ENCODE data around the gene PABPN1L.

Gene PABPN1L

DNA sequence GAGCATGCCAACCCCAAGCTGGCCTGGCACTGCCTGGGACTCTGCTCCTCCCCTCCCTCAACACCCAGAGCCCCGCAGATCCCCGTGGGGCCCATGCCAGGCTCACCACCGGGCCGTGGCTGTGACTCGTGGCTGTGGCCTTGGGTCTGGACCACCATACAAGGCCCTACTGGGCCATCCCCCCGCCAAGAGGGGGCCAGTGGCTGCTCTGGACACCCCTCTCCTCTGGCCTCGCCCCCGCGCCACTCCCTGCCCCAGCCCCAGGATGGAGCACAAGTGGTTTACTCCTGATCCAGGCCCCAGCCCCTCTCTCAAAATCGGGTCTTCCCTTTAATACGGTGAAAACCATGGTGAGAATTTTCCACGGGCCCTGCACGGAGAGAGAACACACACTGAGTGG, 3.0 kb downstream of the PABPN1L start:
- TF ChIP-seq CTCF (IDR thresholded peaks at IDR 0.05; ENCODE audit: borderline replicate concordance, control extremely low read depth, extremely low read depth, insufficient read depth, missing control alignments) = no peak
- no peak for DNase-seq (ENCODE audit: low spot score)
- in situ Hi-C loops (cut with MboI; ENCODE audit: low sequenced_read_pairs, unreplicated experiment) = no loop called here

- no peak for DNase-seq (ENCODE audit: low spot score)
- in situ Hi-C loops (cut with MboI; ENCODE audit: low sequenced_read_pairs, unreplicated experiment) = no loop called here
These were observed 3.5 kb downstream of the PABPN1L start for GRCh38 chr16:88862968-88863367.

DNA sequence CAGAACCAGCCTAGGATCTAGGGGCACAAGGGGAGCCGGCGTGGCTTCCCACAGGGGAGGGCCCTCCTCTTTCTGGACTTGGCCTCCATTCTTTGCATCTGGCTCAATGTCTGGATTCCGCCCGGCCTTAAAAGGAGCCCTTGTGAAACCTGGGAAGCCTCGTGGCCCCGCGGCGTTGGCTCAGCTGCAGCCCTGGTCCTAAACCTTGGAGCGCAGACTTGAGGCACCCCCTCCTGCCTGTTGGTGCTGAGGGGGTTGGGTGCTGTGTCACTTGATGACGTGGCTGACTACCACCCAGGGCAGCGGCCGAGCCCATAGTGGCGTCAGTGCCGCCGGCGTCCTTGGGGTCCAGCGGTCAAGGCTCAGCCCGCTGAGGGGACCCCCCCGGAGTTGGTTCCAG, 5.1 kb downstream of the PABPN1L start:
- no peak for TF ChIP-seq CTCF (IDR thresholded peaks at IDR 0.05; ENCODE audit: borderline replicate concordance, control extremely low read depth, extremely low read depth, insufficient read depth, missing control alignments)
- DNase-seq (ENCODE audit: low spot score) = no peak
- in situ Hi-C loops (cut with MboI; ENCODE audit: low sequenced_read_pairs, unreplicated experiment) = no loop called here

More at GRCh38 chr16:88862968-88863367, 3.5 kb downstream of the PABPN1L start:
- TF ChIP-seq CTCF (IDR thresholded peaks at IDR 0.05; ENCODE audit: borderline replicate concordance, control extremely low read depth, extremely low read depth, insufficient read depth, missing control alignments) = no peak

GRCh38 chr16:88859381-88860091, 6.9 kb downstream of the PABPN1L start:
- DNase-seq (ENCODE audit: low spot score) = no peak
- TF ChIP-seq CTCF (IDR thresholded peaks at IDR 0.05; ENCODE audit: borderline replicate concordance, control extremely low read depth, extremely low read depth, insufficient read depth, missing control alignments) = no peak
- in situ Hi-C loops (cut with MboI; ENCODE audit: low sequenced_read_pairs, unreplicated experiment) = no loop called here

DNA sequence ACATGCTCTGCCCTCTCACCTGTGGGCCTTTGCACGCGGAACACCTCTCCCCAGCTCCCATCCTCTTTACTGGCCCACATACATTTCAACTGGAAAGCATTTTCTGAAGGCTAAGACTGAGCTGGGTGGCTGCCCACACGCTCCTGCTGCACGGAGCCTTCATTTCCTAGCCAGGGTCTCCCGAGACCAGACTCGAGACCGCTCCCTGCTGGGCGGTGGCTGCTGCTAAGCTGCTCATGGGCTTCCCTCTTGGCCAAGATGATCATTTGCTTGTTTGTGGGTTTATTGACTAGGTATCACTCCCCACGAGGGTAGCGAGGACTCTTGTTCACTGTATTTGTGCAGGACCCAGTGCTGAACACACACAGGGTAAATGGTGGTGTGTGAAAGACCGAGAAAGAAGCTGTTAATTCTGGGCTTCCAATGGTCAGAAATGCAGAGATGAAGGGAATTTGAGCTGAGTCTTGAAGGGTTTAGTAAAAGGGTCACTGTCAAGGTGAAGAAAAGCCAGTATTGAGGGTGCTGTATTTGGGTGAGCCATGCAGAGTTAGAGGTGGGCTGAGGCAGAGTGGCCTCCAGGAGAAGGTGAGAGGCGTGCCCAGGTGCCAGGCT, 8.6 kb downstream of the PABPN1L start:
- in situ Hi-C loops (cut with MboI; ENCODE audit: low sequenced_read_pairs, unreplicated experiment) = no loop called here
- peak; percentile 91 for DNase-seq (ENCODE audit: low spot score)
- TF ChIP-seq CTCF (IDR thresholded peaks at IDR 0.05; ENCODE audit: borderline replicate concordance, control extremely low read depth, extremely low read depth, insufficient read depth, missing control alignments) = peak; percentile 68

DNA sequence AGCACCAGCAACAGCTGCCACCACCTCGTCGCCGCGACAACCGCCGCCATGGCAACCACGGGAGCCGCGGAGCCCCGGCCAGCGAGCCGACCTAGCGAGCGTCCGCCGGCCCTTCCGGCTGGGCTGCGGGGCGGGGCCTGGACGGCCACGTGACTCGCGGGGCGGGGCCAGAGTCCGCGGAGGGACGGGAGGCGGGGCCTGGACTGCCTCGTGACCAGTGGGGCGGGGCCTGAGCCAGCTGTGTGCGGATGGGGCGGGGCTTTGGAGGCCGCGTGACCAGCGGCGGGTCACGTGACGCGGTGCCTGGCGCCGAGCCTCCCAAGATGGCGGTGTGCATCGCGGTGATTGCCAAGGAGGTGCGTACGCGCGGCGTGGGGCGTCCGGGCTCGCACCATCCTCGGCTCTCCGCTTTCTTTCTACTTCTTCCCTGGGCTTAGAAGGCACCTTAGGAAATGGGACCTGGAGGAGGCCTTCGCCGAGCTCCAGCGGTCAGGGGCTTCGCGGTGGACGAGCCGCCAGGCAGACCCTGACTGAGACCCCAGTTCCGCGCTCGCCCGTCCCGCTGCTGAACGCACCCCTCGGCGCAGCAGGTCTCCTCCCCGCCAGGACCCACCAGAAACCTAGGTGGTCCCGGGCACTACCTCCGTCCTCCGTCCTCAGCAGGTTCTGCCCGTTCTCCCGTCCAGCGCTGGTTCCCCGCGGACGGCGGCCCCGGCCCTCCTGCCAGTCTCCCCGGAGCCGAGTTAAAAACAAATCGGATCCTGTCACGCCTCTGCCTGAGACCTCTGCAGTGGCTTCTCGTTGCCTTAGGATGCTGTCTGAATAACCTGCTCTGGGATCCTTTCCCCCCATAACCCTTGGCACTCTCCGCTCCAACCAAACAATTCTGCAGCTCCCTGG, 9.4 kb downstream of the PABPN1L start, which contains the start of the genes GALNS and TRAPPC2L:
Gene GALNS (minus strand): TSS at position 120 of the 900 bp plus-strand sequence. CDS start 70 bp downstream, at position 50.
Gene TRAPPC2L (plus strand): TSS at position 300 of the 900 bp plus-strand sequence. CDS start 24 bp downstream, at position 324.
- no peak for TF ChIP-seq CTCF (IDR thresholded peaks at IDR 0.05; ENCODE audit: borderline replicate concordance, control extremely low read depth, extremely low read depth, insufficient read depth, missing control alignments)
- DNase-seq (ENCODE audit: low spot score) = peak; percentile 100
- in situ Hi-C loops (cut with MboI; ENCODE audit: low sequenced_read_pairs, unreplicated experiment) = no loop called here
